GM19238 (cell line): Measurements from ENCODE around the gene DDX3X.
"Not testable (repeated sequence)": the region's sequence is repeated elsewhere in the genome, so short reads cannot be mapped to it uniquely, and the experiment has no call there.

ENCODE experiments used
- DNase-seq: peaks from one replicate; pipeline ENCODE4 v3.0.0; 2011; ENCODE audit warnings: low spot score; ENCODE audit not compliant: insufficient read length

DDX3X gene

DNA sequence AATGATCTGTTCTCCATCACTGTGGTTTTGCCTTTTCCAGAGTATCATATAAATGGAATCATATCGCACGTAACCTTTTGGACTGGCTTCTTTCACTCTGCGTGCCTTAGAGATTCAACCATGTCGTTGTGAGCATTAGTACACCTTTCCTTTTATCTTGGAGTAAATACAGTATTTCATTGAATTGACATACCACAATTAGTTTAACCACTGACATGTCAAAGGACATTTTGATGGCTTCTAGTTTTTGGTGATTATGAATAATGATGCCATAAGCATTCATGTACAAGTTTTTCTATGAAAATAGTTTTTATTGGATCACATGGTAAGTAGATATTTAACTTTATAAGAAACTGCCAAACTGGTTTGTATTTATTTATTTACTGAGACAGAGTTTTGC is 35.2 kb downstream of the DDX3X start:
- no peak for DNase-seq

DNA sequence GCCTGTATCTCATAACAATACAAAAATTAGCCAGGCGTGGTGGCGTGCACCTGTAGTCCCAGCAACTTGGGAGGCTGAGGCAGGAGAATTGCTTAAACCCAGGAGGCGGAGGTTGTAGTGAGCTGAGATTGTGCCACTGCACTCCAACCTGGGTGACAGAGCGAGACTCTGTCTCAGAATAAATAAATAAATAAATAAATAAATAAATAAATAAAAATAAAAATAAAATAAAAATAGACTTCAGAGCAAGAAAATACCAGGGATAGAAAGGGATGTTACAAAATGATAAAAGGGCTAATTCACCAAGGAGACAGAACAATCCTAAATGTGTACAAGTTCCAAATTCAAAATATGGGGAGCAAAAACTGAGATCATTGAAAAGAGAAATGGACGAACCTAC is 37.6 kb downstream of the DDX3X start:
- not testable (repeated sequence) for DNase-seq

DNA sequence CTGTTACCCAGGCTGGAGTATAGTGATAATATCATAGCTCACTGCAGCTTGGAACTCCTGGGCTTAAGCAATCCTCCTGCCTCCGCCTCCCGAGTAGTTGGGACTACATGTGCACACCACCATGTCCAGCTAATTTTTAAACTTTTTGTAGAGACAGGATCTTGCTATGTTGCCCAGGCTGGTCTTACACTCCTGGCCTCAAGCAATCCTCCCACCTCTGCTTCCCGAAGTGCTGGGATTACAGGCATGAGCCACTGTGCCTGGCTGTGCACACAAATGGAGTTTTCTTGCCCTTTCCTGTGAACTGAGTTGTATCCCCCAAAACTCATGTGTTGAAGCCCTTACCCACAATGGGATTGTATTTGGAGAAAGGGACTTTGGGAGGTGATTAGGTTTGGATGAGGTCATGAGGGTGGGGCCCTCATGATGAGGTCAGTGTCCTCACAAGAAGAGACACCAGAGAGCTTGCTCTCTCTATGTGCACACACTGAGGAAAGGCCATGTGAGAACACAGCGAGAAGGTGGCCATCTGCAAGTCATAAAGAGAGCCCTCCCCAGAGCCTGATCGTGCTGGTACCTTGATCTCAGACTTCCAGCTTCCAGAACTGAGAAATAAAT is 40.1 kb downstream of the DDX3X start:
- DNase-seq, result no peak

DNA sequence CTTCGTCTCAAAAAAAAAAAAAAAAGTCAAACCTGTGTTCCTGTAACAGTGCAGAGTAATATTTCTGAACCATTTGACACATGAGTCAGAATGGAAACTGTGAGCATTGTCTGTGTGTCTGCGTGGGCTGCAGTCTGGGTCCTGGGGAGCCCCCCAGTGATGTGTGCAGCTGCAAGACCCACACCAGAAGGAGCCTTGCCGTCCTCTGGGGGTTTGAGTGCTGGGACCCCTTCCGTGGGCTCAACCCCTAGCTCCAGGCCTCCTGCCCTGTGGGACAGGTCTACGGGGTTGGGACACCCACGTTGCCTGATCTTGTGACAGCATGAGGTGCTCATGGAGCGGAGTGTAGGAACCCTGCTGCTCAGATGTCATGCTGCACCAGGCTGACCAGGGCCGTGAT is 43.7 kb downstream of the DDX3X start:
- no peak for DNase-seq

DNA sequence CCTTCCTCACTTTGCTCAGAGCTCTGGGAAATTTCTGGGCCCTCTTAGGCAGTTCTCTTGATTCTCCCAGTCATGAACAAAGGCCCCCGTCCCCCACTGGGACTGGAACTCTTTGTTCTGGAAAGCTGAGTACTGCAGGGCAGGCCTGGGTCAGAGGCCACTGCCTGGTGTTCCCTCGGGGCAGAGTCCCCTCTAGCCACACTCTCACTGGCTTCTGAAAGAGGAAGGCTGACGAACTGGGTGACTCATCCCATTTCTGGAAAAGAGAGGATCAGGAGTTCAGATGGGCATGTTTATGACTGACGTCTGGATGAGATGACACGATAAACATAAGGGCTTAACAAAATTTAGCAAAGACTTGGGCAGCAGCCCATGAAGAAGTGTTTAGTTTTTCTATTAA is 47.7 kb downstream of the DDX3X start:
- no peak for DNase-seq

DNA sequence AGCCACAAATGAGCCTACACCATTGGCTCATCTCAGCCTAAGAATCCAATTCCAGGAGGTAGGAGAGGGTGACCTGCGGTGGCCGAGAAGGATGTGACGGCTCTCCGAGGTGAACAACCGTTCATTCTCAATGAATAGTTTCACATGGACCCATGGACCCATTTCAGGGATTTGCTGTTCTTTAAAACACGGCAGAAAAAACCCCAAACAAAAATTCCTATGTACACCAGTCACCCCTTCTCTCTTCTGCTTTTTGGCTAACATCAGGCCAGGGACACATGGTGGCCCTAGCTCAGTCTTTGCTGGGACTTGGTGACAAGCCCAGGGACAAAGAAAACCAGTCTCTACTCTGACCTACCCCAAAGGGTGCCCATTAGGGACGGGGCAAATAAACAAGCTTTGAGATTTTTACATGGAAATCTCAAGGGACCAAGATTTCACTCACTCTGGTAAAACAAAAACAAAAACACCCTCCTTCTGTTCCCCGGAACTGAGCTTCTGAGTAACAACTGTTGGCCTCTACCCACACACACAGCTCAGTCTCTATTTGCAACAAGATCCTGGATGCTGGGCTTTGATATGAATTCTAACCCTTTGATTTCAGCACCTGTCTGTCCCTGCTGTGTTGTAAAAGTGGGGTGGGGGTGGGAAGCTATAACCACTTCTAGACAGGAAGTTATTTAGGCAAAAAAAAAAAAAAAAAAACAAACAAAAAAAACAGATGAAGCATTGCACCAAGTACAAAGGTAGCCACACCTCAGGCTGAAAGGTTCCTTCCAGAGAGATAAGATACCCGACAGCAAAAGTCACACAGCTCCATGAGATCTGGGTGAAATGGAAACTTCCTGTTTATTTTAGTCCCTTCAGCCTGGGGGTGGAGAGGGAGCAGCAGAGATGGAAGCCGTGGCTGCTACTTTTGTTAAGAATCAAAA is 49.0 kb downstream of the DDX3X start:
- DNase-seq, result no peak

DNA sequence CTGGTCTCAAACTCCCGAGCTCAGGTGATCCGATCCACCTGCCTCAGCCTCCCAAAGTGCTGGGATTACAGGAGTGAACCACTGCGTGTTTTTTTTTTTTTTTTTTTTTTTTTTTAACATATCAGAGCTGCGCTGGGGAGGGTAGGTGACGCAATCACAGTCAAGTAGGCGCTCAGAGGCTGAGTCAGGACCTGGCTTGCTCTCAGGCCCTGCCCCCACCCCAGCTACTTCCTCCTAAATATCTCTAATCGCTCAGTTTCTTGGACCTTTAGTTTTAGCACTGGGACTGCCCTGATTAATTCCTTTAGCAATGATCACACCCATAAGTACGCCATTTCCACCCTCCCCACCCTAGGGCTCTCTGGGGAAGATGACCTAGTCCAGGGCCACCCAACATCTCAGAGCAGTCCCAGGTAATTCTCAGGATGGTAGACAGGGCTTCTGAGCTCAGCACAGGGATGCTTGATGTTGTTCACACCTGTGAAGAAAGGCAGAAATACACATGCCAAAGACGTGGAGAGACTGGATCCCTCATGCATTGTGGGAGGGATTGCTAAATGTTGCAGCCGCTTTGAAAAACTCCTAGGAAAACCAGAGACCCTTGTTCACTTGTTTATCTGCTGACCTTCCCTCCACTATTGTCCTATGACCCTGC is 50.2 kb downstream of the DDX3X start:
- DNase-seq, result no peak

DNA sequence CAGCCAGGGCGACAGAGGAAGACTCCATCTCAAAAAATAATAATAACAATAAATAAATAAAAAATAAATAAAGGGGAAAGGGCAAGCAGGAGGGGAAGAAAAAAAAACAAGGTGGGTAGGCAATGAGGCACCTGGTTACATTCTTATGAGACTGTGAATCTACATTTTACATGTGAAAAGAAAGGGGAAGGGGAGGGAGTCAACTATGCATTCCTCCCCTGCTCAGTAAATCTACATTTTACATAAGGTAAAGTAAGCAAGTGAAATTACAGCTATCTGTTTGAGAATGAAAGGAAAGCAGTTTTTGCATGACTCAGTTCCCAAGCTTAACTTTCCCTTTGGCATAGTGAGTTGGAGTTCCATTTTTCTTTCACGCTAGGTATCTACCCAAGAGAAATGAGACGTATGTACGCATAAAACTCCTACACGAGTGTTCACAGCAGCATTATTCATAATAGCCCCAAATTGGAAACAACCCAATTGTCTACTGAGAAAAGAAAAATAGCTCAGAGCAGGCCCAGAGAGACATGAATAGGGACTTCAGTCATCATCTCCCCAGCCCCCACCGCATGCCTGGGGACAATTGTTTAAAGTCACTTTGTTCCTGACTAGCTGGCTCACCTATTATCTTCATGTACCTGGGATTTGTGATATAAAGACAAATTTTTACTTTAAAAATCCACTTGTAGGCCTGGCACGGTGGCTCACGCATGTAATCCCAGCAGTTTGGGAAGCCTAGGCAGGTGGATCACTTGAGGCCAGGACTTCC is 52.4 kb downstream of the DDX3X start:
- no peak for DNase-seq

DNA sequence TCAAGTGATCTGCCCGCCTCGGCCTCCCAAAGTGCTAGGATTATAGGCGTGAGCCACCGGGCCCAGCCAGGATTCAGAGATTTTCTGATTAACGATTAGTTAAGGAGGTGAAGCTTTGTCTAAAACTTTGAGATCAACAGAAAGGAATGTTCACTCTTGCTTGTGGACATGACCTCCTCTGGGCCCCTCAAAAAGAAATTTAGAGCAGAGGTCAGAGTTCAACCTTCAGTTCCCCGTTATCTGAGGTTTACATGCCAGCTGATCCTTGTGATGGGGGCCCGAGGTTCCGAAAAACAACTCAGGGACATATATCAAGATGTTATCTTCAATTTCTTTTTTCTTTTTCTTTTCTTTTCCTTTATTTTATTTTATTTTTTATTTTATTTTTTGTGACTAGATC is 54.6 kb downstream of the DDX3X start:
- no peak for DNase-seq

DNA sequence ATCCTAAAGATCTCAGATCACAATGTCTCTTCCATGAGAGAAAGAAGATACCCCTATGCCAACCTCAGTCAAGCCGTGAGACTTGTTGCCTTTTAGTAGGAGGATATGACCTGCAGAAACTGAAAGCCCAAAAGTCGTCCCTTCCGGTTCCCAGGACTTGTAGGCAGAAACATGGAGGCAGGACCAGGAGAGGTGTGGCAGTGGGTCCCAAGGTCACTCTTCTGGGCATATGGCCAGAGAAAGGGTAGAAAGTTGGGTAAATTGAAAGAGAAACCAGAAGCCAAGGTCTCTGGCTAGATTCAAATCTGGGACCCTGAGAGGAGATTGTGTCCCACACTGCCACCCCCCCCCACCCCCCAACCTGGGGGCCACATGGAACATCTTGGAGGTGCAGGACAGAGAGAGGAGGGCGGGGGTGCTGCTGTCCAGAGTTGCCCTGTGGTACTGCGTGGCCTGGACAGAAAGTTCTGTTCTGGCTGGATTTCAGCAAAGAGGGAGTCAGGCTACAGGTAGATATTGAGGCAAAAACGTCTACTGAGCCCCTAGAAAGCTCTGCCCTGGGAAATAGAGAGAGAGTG is 55.4 kb downstream of the DDX3X start:
- DNase-seq, result no peak

DNA sequence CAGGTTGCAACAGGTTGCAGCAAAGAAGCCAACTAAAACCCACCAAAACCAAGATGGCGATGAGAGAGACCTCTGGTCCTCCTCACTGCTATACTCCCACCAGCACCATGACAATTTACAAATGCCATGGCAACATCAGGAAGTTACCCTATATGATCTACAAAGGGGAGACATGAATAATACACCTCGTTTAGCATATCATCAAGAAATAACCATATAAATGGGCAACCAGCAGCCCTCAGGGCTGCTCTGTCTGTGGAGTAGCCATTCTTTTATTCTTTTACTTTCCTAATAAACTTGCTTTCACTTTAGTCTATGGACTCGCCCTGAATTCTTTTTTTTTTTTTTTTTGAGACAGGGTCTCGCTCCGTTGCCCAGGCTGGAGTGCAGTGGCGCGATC is 56.6 kb downstream of the DDX3X start:
- not testable (repeated sequence) for DNase-seq

DNA sequence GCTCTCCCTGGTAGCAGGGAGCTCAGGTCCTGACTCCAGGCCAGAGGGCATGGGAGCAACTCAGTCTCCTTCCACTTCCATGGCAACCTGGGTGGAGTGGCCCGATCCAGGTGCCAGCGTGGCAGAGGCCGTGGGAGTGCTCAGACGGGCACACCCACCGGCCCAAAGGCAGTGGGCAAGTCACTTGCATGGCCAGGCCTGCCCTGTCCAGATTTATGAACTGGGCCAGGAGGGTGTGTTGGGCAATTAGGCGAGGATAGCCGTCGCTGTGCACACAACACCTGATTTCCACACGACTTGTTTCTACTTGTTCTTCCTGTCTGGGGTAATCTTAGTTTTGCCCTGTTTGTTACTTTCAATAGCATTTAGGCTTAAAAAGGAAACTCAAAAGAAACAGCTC is 57.6 kb downstream of the DDX3X start:
- no peak for DNase-seq

DNA sequence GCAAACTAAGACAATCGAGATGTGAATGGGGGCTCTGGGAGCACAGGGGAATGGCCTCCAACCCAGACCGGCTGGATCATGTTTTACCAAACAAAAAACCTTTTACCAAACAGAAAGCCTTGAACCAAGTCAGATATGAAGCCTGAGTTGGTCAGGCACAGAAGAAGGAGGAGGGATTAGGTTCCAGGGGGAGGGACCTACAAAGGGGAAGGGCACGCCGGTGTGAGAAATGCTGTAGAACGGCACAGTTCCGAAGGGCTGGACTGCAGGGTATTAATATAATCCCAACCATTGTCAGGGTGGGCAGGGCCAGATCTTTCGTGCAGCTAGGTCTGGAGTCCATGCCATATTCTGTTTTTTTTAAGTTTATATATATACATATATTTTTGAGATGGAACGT is 60.3 kb downstream of the DDX3X start:
- no peak for DNase-seq

DNA sequence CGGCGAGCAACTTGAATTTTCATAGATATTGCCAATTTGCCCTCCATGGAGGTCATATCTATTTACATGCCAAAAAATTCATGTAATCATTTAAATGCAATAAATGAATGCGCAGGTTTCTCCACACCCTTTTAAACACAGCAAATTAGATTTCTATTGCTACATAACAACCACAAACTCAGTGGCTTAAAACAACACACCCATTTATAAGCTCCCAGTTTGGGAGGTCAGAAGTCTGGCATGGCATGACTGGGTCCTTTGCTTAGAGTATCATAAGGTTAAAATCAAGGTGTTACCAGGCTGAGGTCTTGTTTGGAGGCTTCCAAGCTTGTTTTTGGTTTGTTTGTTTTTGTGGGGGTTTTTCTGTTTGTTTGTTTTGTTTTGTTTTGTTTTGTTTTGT is 63.3 kb downstream of the DDX3X start:
- DNase-seq, result no peak

DNA sequence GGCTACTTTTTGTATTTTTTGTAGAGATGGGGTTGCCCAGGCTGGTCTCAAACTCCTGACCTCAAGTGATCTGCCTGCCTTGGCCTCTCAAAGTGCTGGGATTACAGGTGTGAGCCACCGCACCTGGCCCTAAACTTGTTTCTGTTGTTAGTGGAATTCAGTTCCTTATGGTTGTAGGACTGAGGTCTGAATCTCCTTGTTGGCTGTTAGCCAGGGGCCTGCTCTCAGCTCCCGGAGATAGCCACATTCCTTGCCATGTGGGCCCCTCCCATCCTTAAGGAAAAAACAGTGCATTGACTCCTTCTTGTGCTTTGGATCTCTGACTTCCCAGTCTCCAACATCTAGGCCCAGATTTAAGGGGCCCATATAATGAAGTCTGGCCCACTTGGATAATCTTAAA is 63.8 kb downstream of the DDX3X start:
- DNase-seq, result no peak

DNA sequence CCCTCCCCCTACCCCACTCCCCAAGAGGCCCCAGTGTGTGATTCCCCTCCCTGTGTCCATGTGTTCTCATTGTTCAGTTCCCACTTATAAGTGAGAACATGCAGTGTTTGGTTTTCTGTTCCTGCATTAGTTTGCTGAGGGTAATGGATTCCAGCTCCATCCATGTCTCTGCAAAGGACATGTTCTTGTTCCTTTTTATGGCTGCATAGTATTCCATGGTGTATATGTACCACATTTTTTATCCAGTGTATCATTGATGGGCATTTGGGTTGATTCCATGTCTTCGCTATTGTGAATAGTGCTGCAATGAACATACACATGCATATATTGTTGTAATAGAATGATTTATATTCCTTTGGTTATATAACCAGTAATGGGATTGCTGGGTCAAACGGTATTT is 68.6 kb downstream of the DDX3X start:
- not testable (repeated sequence) for DNase-seq

DNA sequence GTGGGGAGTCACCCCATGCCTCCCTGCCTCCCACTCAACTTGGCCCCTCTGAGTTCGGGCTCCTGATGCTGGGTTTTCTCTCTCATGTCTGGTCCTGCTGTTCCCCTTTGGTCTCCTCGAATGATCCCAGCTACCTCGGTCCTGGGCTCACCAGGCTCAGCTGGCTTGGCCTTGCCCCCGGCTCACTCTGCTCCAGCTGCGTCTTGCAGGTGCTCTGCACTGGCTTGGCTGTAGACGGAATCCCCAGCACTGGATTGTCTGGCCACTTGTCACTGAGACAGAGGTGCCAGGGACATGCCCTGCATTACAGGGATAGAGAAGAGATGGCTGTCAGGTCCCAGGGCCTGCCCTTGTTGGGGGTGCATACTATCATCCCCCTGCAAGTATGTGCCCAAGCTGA is 71.6 kb downstream of the DDX3X start:
- no peak for DNase-seq

DNA sequence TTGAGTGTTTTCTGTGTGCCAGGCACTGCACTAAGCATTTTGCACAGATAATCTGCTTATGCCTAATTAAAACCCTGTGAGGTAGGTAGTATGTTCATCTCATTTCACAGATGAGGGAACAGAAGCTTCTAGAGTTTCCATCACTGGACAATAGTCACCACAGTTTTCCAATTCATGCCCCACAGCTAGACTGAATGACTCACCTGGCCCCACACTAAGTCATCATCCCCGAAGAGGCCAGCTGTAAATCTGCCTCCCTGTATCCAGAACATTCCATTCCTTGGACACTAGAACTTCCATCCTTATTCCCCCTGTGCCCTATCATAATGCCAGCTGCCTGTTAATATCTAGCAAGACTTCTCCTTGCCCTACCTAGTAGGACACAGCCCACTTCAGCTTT is 72.2 kb downstream of the DDX3X start:
- DNase-seq, result no peak

DNA sequence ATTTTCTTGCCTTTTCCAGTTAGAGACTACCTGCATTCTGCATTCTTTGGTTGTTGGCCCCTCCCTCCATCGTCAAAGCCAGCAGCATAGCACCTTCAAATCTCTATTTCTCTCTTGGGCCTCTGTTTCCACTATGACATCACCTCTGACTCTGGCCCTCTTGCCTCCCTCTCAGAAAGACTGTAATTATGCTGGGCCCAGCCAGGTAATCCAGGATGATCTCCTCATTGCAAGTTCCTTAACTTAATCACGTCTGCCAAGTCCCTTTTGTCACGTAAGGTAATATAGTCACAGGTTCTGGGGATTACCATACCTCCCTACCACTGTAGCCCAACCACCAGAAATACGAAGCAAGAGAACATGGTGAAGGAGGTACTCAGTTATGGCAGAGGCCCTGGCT is 73.9 kb downstream of the DDX3X start:
- no peak for DNase-seq

DNA sequence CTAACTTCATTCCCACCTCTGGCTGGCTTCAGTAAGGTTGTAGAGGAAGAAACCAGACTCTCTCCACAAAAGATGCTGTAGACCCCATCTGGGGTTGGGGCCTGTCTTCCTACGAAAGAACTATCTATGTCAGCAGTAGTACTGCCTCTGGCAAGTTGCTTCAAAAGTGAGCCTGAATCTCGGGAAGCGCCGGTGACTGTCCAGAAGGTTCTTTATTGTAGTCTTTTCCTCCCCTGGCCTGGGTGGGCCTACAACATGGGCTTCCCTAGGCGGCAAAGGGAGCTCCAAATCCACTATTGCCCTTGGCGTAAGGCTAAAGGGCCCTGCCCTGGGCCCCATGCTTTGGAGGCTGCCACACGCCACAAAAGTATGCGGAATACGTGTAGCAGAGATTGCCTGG is 74.6 kb downstream of the DDX3X start:
- no peak for DNase-seq

DNA sequence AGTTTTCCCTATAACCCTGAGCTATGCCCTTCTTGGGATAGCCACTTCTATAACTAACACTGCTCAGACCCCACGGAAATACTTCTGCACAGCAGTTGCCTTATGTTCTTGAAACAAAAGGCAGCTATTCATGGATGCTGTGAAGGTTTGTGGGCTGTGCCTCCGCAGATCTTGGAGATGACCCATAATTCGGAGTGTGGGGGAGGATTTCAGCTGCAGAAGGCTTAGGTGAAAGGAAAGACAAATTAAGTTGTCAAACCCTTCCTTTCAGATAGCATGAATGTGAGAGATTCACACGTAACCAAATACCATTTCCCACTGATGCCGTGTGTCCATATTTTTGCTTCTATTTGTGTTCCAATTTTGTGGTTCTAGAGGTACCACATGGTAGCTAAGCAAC is 75.0 kb downstream of the DDX3X start:
- no peak for DNase-seq
